Activated CD4-positive, alpha-beta T cell treated with anti-CD3 and anti-CD28 coated beads for 36 hours (primary cell): ENCODE measurements around the gene ARL16. TPM values are rescaled to one million over a fixed set of nuclear protein-coding genes. Genes with fewer than 3 reads are reported as not detected.

ENCODE experiments used
- ATAC-seq: fragments of 200-7000 bp; cut with Tn5 transposase; one replicate; pipeline ENCODE4 v1.10.0; 2021; ENCODE audit warnings: mild to moderate bottlenecking, moderate library complexity
- CTCF ChIA-PET: fragments of 350-600 bp; sonication (Branson Sonifier 250); formaldehyde crosslinking; loops from one replicate; lab custom pipeline; 2021; ENCODE audit warnings: antibody characterized with exemption; lab: Charles Lee
- POLR2A ChIA-PET: fragments of 350-600 bp; sonication (Branson Sonifier 250); formaldehyde crosslinking; loops from one replicate; lab custom pipeline; 2021; ENCODE audit warnings: antibody characterized with exemption, inconsistent platforms; lab: Charles Lee
- DNase-seq: peaks from one replicate; pipeline ENCODE4 v3.0.0-alpha.2; 2020
- H3K27ac Mint-ChIP-seq: one replicate; pipeline ENCODE4 v1.8.0; 2021; ENCODE audit warnings: mixed read lengths
- H3K27me3 Mint-ChIP-seq: one replicate; pipeline ENCODE4 v1.8.0; 2021; ENCODE audit warnings: mixed read lengths
- H3K36me3 Mint-ChIP-seq: one replicate; pipeline ENCODE4 v1.8.0; 2021; ENCODE audit warnings: low read depth, mixed read lengths
- H3K4me1 Mint-ChIP-seq: one replicate; pipeline ENCODE4 v1.8.0; 2021; ENCODE audit warnings: mixed read lengths
- H3K4me3 Mint-ChIP-seq: one replicate; pipeline ENCODE4 v1.8.0; 2021; ENCODE audit warnings: mild to moderate bottlenecking, moderate library complexity, mixed read lengths
- H3K9me3 Mint-ChIP-seq: one replicate; pipeline ENCODE4 v1.8.0; 2021; ENCODE audit warnings: low read depth, mixed read lengths
- intact Hi-C, 2 experiments: fragments of 100-400 bp; cut with DNase I in 1 of 2; cut with micrococcal nuclease in 1 of 2; formaldehyde crosslinking; loops; one replicate each; pipeline versions ENCODE4 v1.14.2 to v1.15.1; 2022 to 2024; cut with DNase I, micrococcal nuclease
- total RNA-seq, 2 experiments: library from RNA; stranded (reverse); gene quantifications; one replicate each; pipeline ENCODE4 v1.2.3, GENCODE V29; 2021

The ARL16 gene
- total RNA-seq, 2 experiments from 2014 or later: 39.0 to 39.1 TPM

DNA sequence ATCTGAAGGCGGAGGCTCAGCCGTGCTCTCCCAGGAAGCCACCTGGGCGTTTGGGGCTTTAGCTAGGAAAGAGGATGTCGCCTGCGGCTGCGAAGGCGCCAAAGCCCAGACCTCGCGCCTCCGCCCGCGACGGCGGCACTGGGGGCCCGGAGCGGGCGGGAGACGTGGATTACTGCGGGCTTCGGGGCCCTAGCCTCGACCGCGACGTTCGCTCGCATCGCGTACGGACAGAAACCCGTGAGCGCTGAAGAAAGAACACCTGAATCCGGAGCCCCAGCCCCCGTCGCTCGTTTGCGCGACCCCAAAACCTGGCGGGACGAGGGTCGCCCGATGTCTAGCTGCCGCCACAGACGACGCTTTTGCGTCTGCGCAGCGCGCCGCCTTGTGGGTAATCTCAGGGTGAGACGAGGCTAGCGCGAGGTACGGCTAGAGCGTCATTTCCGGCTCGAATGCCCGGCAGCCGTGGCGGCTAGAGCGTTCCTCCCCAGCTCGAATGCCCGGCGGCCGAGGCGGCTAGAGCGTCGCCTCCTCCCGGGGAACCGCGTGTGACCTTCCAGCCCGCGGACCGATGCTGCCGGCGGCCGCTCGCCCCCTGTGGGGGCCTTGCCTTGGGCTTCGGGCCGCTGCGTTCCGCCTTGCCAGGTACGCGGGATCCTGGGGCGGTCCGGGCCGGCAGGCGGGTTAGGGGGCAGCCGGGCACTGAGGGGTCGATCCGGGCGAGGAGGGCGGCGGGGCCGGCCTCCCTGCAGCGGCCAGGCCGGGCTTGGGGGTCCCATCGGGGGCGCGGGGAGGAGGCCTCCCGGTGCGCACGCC is 19.5 kb upstream of the ARL16 start, which contains the start of gene MRPL12:
Gene MRPL12 (plus strand): TSS at position 434 of the 813 bp plus-strand sequence. CDS start 135 bp downstream, at position 569.
- Mint-ChIP-seq H3K4me1 (peaks cover 24% of the 10 kb centered on the region), H3K36me3 (peaks cover 52% of the 10 kb centered on the region), H3K9me3 (no peaks in the 10 kb centered on the region), H3K27me3 (no peaks in the 10 kb centered on the region), H3K4me3 (peak within 1 kb of the TSS; percentile 86), H3K27ac (peak within 1 kb of the TSS; percentile 97)
- ATAC-seq (peak; percentile 89), DNase-seq (peak; percentile 95)
- ChIA-PET POLR2A (interaction anchor here (0.6 to 2.8 kb wide), 8 partner anchors 9 to 159 kb away, joined by 3 to 24 read pairs (median 4); partner anchors contain the start of genes ARL16, CCDC137, FAAP100 and HGS), CTCF (interaction anchor here (0.6 to 1.2 kb wide), 2 partner anchors 20 to 597 kb away, joined by 4 to 5 read pairs; partner anchors contain the start of genes ARL16 and HGS)
- intact Hi-C loops: loop anchor here (1.0 to 5.0 kb wide), 12 partner anchors 8 to 334 kb away; partner anchors contain the start of genes CCDC137 (in 2 of the 2), OXLD1 (in 2 of the 2), ALYREF (in 1 of the 2) and ANAPC11 (in 1 of the 2)

DNA sequence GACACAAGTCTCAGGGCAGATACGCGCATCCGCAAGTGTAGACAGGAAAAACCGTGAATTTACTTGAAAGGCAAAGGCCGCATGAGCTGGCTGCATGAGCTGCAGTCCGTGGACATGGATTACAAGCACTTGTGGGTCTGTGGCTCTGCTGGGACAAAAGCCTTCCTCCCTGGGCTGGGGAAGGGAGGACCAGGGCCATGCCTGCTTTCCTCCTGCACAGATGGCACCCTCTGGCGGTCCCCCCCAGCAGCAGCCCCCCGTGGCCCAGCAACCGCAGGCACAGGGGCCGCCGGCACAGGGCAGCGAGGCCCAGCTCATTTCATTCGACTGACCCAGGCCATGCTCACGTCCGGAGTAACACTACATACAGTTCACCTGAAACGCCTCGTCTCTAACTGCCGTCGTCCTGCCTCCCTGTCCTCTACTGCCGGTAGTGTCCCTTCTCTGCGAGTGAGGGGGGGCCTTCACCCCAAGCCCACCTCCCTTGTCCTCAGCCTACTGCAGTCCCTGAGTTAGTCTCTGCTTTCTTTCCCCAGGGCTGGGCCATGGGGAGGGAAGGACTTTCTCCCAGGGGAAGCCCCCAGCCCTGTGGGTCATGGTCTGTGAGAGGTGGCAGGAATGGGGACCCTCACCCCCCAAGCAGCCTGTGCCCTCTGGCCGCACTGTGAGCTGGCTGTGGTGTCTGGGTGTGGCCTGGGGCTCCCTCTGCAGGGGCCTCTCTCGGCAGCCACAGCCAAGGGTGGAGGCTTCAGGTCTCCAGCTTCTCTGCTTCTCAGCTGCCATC is 17.9 kb upstream of the ARL16 start:
- peak; percentile 48 for DNase-seq
- peak overlapping the region; percentile 86 for H3K4me3 Mint-ChIP-seq
- ChIA-PET CTCF (no interaction called here), POLR2A (interaction anchor here (1.4 to 2.8 kb wide), 3 partner anchors 11 to 36 kb away, joined by 6 to 24 read pairs (median 10); partner anchors contain the start of genes ARL16, HGS and SLC25A10)
- peak overlapping the region; percentile 97 for H3K27ac Mint-ChIP-seq
- peaks cover 53% of the 10 kb centered on the region for H3K36me3 Mint-ChIP-seq
- H3K27me3 Mint-ChIP-seq: no peaks in the 10 kb centered on the region
- peak; percentile 30 for ATAC-seq
- intact Hi-C loops: loop anchor here (2.0 to 5.0 kb wide), 3 partner anchors 34 to 189 kb away; partner anchors contain the start of genes ALYREF (in 1 of the 2), ANAPC11 (in 1 of the 2), CCDC137 (in 1 of the 2) and NPLOC4 (in 1 of the 2)
- peaks cover 24% of the 10 kb centered on the region for H3K4me1 Mint-ChIP-seq
- H3K9me3 Mint-ChIP-seq: no peaks in the 10 kb centered on the region

DNA sequence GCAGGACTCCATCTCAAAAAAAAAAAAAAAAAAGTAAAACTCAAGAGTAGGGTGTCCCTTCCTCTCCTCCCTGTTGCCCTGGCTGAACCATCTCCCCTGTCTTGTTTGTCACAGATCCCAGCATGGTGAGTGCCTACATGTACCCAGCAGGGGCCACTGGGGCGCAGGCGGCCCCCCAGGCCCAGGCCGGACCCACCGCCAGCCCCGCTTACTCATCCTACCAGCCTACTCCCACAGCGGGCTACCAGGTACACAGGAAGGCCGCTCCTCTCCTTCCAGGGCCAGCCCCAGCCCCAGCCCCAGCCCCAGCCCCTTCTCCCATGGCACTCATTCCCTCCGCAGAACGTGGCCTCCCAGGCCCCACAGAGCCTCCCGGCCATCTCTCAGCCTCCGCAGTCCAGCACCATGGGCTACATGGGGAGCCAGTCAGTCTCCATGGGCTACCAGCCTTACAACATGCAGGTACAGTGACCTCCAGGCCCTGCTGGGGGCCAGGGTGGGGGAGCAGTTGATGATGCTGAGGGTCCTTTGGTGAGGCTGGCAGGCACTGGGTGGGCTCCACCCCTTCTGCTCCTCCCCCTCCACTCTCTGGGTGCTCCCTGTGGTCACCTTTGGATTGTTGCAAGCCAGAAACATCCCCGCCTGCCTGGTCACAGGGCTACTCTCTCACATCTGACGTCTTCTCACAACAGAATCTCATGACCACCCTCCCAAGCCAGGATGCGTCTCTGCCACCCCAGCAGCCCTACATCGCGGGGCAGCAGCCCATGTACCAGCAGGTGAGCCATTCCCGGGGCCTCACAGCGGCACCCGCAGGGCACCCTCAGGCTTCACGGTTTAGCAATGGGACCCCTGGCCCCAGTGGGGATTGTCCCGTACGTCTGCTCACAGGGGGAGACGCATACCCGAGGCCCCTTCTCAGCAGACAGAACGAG is 17.0 kb upstream of the ARL16 start:
- Mint-ChIP-seq H3K27ac (peak overlapping the region; percentile 29), H3K9me3 (no peaks in the 10 kb centered on the region)
- POLR2A ChIA-PET: interaction anchor here (0.7 to 2.8 kb wide), 2 partner anchors 17 to 79 kb away, joined by 4 to 24 read pairs; partner anchors contain the start of genes ARL16 and HGS

DNA sequence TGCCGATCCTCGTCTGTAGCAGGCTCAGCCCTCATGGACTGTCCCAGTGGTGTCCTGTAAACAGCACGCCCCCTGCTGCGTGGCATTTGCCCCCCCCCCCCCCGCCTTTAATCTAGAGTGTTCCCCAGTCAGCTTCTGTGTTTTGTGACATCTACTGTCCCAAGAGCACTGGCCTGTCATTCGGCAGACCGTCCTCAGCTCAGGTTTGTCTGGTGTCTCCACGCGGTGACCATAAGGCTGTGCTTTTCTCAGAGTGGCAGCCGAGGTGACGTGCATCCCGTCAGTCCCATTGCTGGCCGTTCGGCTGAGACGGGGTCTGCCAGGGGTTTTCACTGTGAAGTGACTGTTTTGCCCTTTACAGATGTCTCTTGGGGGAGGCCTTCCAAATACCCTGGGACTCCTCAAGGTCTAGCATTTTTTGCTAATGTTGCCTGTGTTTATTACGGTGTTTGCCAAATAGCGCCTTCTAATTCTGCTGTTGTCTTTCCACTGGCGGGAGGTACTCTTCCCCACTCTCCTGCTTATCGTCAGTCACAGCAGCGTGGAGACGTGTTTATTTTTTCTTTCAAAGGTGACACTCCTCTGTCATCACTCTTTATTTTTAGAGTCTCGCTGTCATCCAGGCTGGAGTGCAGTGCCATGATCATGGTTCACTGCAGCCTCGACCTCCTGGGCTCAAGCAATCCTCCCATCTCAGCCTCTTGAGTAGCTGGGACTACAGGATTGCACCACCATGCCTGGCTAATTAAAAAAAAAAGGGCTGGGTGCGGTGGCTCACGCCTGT is 13.9 kb upstream of the ARL16 start:
- peaks cover 31% of the 10 kb centered on the region for H3K36me3 Mint-ChIP-seq

More for the DNA sequence above, 17.0 kb upstream of the ARL16 start:
- H3K36me3 Mint-ChIP-seq: peaks cover 46% of the 10 kb centered on the region
- intact Hi-C loops: loop anchor here in 1 of 2 experiments (5.0 kb wide), 1 partner anchor 33 kb away; the partner anchor contains the start of genes CCDC137 and OXLD1
- H3K4me3 Mint-ChIP-seq: peak overlapping the region; percentile 86
- CTCF ChIA-PET: interaction anchor here (0.6 kb wide), 1 partner anchor 1145 kb away, joined by 4 read pairs; no protein-coding TSS in a partner anchor
- peaks cover 20% of the 10 kb centered on the region for H3K4me1 Mint-ChIP-seq
- no peaks in the 10 kb centered on the region for H3K27me3 Mint-ChIP-seq
- DNase-seq (no peak), ATAC-seq (no peak)

DNA sequence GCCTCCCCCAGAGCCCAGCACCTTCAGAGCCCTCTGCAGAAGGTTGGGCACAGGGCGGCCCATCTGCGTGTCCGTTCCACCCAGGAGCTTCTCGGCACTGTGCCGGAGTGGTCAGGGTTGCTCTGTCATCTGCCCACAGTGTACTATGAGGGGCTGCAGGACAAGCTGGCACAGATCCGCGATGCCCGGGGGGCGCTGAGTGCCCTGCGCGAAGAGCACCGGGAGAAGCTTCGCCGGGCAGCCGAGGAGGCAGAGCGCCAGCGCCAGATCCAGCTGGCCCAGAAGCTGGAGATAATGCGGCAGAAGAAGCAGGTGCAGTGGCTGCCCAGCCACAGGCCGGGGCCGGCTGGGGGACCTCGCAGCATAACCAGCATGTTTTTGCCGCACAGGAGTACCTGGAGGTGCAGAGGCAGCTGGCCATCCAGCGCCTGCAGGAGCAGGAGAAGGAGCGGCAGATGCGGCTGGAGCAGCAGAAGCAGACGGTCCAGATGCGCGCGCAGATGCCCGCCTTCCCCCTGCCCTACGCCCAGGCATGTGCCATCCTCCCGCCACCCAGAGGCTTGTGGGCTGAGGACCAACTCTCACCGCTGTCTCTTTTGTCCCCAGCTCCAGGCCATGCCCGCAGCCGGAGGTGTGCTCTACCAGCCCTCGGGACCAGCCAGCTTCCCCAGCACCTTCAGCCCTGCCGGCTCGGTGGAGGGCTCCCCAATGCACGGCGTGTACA is 12.8 kb upstream of the ARL16 start:
- no peak for DNase-seq
- H3K27me3 Mint-ChIP-seq: no peaks in the 10 kb centered on the region
- CTCF ChIA-PET: no interaction called here
- intact Hi-C loops: no loop called here
- POLR2A ChIA-PET: interaction anchor here (0.7 kb wide), 1 partner anchor 10 kb away, joined by 3 read pairs; no protein-coding TSS in a partner anchor
- no peaks in the 10 kb centered on the region for H3K9me3 Mint-ChIP-seq
- no peak overlapping the region for H3K27ac Mint-ChIP-seq
- ATAC-seq: no peak
- H3K4me1 Mint-ChIP-seq: peaks cover 7% of the 10 kb centered on the region
- H3K4me3 Mint-ChIP-seq: no peak overlapping the region
- H3K36me3 Mint-ChIP-seq: peaks cover 26% of the 10 kb centered on the region

More for the DNA sequence above, 13.9 kb upstream of the ARL16 start:
- H3K4me3 Mint-ChIP-seq: no peak overlapping the region
- CTCF ChIA-PET: interaction anchor here (0.5 kb wide), 1 partner anchor 18 kb away, joined by 4 read pairs; no protein-coding TSS in a partner anchor
- ATAC-seq: no peak
- POLR2A ChIA-PET: no interaction called here
- H3K4me1 Mint-ChIP-seq: peaks cover 13% of the 10 kb centered on the region
- H3K27ac Mint-ChIP-seq: no peak overlapping the region
- no peaks in the 10 kb centered on the region for H3K9me3 Mint-ChIP-seq
- intact Hi-C loops: no loop called here
- H3K27me3 Mint-ChIP-seq: no peaks in the 10 kb centered on the region
- no peak for DNase-seq

DNA sequence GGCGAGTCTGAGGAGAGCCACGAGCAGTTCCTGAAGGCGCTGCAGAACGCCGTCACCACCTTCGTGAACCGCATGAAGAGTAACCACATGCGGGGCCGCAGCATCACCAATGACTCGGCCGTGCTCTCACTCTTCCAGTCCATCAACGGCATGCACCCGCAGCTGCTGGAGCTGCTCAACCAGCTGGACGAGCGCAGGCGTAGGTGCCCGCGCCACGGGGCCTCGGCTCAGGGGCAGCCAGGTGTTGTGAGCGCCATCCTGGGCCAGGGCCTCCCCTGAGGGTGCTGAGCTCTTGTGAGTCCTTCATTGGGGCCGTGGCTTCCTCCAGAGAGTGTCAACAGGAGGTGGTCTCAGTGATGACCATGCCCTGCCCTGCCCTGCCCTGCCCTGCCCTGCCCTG is 12.2 kb upstream of the ARL16 start:
- Mint-ChIP-seq H3K27me3 (no peaks in the 10 kb centered on the region), H3K27ac (no peak overlapping the region), H3K4me3 (no peak overlapping the region), H3K9me3 (no peaks in the 10 kb centered on the region), H3K4me1 (peaks cover 3% of the 10 kb centered on the region), H3K36me3 (peaks cover 26% of the 10 kb centered on the region)
- ChIA-PET CTCF (no interaction called here), POLR2A (interaction anchor here (0.7 kb wide), 1 partner anchor 11 kb away, joined by 3 read pairs; no protein-coding TSS in a partner anchor)
- intact Hi-C loops: no loop called here
- ATAC-seq (no peak), DNase-seq (no peak)

DNA sequence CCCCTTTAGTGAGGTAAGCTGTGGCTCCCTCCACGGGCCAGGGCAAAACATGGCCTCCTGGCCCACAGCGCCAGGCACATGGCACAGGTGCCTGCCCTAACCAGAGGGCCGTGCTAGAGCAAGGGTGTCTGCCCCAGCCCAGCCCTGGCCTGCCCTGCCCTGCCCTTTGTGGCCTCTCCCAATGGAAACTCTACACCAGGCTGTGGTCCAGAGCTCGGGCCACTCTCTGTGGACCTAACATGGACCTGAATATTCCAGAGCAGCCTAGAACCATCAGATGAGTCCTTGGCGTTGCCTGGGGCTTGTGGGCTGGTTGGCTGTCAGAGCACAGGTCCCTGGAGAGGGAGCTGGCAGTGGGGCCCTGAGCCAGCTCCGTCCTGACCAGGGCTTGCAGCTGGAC is 11.6 kb upstream of the ARL16 start:
- Mint-ChIP-seq H3K27me3 (no peaks in the 10 kb centered on the region), H3K36me3 (peaks cover 24% of the 10 kb centered on the region), H3K4me3 (no peak overlapping the region), H3K9me3 (no peaks in the 10 kb centered on the region), H3K4me1 (no peaks in the 10 kb centered on the region), H3K27ac (no peak overlapping the region)
- ATAC-seq (no peak), DNase-seq (no peak)
- ChIA-PET POLR2A (no interaction called here), CTCF (no interaction called here)
- intact Hi-C loops: no loop called here

DNA sequence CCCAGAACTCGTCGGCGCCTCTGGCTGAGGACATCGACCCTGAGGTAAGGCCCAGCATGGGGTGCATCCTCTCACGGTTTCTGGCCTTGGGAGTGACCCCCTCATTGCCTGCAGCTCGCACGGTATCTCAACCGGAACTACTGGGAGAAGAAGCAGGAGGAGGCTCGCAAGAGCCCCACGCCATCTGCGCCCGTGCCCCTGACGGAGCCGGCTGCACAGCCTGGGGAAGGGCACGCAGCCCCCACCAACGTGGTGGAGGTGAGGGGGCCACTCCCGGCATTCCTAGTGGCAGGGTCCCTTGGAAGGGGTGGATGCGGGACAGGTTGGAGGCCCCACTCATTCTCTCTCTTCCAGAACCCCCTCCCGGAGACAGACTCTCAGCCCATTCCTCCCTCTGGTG is 11.2 kb upstream of the ARL16 start:
- ChIA-PET CTCF (no interaction called here), POLR2A (no interaction called here)
- Mint-ChIP-seq H3K27ac (no peak overlapping the region), H3K27me3 (no peaks in the 10 kb centered on the region), H3K9me3 (no peaks in the 10 kb centered on the region), H3K36me3 (peaks cover 28% of the 10 kb centered on the region), H3K4me1 (no peaks in the 10 kb centered on the region), H3K4me3 (no peak overlapping the region)
- ATAC-seq (no peak), DNase-seq (no peak)
- intact Hi-C loops: no loop called here

DNA sequence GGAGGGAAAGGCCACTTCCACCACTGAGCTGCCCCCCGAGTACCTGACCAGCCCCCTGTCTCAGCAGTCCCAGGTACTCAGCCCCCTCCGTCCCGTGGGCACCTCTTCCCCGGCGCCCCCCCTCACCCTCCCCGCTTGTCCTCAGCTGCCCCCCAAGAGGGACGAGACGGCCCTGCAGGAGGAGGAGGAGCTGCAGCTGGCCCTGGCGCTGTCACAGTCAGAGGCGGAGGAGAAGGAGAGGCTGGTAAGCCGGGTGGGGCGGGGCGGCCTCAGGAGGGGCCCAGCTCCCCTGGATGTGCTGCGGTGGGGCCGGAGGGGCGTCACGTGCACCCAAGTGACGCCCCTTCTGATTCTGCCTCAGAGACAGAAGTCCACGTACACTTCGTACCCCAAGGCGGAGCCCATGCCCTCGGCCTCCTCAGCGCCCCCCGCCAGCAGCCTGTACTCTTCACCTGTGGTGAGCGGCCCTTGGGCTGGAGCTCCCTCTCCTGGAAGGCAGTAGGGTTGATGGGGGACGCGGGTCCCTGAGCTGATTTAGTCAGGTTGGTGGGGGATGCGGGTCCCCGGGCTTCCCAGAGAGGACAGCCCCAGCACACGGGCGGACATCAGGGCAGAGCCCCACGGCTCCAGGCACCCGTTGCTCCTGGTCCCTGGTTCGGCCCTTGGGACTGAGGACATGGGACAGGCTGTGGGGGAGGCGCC is 10.1 kb upstream of the ARL16 start:
- ATAC-seq (no peak), DNase-seq (no peak)
- Mint-ChIP-seq H3K27me3 (no peaks in the 10 kb centered on the region), H3K4me1 (peaks cover under 1% of the 10 kb centered on the region), H3K4me3 (no peak overlapping the region), H3K27ac (no peak overlapping the region), H3K9me3 (no peaks in the 10 kb centered on the region), H3K36me3 (peaks cover 38% of the 10 kb centered on the region)
- ChIA-PET POLR2A (interaction anchor here (0.7 kb wide), 1 partner anchor 10 kb away, joined by 4 read pairs; the partner anchor contains the start of gene MRPL12), CTCF (interaction anchor here (0.6 kb wide), 1 partner anchor 10 kb away, joined by 3 read pairs; the partner anchor contains the start of genes ARL16 and HGS)
- intact Hi-C loops: no loop called here
